GM18951 (cell line): Measurements from ENCODE around the gene ZNF385A.

Source experiments
- POLR2A ChIP-seq: IDR thresholded peaks from 4 replicates; pipeline ENCODE4 v1.6.1; 2011; ENCODE audit warnings: mild to moderate bottlenecking; ENCODE audit not compliant: insufficient read length, insufficient read depth; ENCODE audit errors: extremely low read depth
- in situ Hi-C: fragments of 300-500 bp; cut with MboI; formaldehyde crosslinking; loops from one replicate; pipeline ENCODE4 v1.12.0; 2022; ENCODE audit warnings: low sequenced_read_pairs, mixed read lengths, inconsistent platforms; ENCODE audit not compliant: unreplicated experiment

Gene ZNF385A

DNA sequence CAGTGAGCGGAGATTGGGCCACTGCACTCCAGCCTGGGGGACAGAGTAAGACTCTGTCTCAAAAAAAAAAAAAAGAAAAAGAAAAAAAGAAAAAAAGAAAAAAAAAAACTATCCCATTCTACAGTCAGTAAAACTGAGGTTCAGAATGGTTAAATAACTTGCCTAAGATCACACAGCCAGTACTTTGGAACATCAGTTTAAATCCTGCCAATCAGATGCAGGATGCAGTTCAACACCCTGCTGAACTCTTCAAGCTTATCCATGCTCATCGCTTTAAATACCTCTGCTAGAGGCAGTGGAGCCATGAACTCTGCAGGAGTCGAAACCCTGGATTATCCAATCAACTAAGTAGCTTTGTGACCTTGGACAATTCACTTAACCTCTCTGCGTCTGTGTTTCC is 3.4 kb downstream of the ZNF385A start:
- no peak for TF ChIP-seq POLR2A
- in situ Hi-C loops, result no loop called here

DNA sequence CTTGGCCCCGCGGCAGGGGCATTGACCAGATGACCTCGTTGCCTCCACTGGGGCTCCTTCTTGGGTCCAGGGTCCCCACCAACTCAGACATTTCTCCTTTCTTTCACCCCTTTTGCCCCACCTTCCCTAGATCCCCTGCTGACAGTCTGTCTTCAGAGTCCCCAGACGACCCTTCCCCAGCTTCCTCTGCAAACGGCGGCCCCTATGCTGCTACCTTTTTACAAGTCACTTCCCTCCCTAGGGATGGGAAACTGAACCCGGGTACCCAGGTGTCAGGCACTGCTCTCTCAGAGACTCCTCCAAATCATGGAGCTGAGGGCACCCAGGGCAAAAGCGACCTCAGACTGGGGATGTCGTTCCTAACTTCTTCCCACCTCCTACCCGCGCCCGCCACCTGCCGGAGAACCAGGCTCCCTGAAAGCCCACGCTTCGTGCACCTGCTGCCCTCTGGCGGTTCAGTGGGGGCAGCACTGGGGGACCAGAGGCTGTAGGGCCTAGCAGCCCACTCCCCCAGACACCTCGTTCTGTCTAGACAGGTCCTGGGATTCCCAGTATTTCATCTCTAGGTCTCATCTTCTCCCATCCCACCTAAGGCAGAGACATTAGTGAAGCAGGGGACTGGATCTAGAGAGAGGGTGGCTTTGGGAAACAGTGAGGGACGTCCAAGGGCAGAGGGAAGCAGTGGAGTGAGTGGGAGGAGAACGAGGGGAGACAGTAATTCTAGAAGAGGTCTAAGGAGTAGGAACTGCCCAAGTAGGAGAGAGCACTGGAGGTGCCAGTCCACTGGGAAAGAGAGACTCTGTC is 4.9 kb downstream of the ZNF385A start:
- TF ChIP-seq POLR2A, result no peak
- in situ Hi-C loops, result no loop called here

DNA sequence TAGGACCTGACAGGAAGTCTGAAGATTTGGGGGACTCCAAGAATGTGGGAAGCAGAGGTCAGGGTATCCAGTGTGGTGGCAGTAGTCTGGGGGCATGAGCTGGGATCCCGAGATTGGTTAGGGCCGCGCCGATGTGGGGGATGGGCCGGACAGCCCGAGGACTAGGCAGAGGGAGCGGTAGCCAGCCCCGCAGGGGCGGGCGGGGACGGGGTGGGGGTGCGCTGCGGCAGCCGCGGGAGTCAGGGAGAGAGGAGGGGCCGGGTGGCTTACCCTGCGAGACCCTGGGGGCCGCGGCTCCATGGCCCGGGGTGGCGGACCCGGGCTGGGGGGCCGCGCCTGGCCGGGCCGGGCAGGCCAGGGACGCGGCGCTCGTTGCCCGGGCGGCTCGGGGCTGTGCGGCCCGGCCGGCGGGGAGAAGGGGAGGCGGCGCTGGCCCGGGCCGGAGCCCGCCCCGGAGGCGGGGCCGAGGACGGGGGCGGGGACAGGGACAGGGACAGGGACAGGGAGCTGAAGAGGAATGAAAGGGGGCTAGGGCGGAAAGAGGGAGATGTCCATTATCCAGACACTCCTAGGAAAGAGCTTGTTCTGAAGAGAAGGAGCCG is 5.6 kb downstream of the ZNF385A start:
- in situ Hi-C loops, result no loop called here
- TF ChIP-seq POLR2A, result no peak

DNA sequence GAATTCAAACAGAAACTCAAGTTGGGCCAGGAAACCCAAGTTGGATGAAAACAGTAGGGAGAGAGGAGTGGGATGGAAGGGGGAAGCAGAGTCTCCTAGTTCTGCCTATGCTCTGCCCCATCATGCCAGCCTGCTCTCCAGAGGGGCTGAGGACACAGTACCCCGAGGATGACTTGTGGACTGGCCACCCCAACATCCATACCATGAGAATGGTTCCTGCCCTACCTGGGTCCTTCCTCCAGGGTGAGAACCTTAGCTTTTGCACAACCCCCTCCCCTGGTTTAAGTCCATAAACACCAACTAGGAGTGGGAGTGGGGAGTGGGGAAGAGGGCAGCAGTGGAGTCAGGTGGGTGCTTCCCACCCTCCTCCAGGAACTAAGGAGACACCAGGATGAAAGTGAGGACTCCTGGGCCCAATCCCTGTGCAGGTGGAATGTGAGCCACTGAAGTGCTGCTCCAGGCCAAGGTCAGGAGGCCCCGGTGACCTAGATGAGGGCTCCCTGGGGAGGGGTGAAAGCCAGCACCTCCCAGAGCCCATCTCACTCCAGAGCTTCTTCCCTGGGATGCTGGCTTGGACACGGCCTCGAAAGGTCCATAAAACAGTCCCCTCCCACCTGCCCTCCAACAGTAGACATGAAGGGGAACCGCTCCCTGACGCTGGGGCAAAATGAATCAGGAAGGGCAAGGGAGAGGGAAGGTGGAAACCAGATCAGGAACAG is 6.6 kb downstream of the ZNF385A start:
- in situ Hi-C loops, result no loop called here
- no peak for TF ChIP-seq POLR2A

DNA sequence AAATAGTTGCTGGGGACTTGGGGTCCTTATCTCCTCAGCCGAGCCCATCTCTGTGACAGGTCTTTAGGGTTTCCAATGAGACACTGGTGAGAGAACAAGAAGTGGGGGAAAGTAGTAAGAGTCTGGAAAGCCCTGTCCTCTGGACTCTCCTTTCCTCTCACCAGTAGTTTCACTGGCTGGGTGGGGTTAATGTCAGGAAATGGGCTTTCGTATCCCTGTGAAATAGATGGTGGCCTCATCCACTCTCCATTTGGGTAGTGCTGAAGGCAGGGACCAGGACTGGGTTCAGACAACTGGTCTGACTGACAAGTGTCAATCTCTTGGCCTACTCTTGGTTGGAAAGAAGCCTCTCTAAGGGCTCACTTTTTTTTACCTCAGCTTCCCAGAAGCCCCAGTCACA is 7.5 kb downstream of the ZNF385A start:
- in situ Hi-C loops, result no loop called here
- TF ChIP-seq POLR2A, result no peak

DNA sequence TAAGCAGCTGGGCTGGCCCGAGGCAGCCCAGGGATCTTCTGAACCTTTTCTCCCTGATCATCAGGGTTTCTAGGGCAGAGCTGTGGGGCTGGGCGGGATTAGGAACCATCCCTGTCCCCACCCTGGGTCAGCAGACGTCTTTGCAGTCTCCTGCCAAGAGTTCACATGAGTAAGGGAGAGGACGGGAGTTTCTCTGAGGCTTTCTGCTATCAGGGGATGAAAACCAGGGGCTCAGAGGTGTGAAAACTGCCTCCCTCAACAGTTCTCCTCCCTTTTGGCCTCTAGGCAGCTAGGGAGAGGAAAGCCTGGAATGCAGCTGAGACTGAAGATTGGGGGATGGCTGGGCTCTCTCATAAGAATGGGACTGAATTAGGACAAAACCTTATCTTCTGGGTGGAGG is 7.9 kb downstream of the ZNF385A start:
- TF ChIP-seq POLR2A, result no peak
- in situ Hi-C loops, result no loop called here

DNA sequence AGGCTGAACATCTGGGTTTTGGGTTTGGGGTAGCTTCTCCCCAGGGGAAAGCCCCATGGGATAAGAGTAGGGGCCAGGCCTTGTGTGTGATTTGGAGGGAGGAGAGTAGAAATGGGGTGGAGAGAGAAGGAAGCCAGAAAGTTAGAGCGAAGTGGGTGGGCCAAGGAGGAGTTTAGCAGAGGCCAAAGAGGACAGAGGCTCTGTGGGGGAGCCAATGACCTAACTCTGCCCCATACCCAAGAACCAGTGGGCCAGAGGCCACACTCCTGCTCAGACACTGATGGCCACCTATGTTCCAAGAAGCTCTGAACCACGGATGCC is 9.3 kb downstream of the ZNF385A start:
- in situ Hi-C loops, result no loop called here
- TF ChIP-seq POLR2A, result no peak

DNA sequence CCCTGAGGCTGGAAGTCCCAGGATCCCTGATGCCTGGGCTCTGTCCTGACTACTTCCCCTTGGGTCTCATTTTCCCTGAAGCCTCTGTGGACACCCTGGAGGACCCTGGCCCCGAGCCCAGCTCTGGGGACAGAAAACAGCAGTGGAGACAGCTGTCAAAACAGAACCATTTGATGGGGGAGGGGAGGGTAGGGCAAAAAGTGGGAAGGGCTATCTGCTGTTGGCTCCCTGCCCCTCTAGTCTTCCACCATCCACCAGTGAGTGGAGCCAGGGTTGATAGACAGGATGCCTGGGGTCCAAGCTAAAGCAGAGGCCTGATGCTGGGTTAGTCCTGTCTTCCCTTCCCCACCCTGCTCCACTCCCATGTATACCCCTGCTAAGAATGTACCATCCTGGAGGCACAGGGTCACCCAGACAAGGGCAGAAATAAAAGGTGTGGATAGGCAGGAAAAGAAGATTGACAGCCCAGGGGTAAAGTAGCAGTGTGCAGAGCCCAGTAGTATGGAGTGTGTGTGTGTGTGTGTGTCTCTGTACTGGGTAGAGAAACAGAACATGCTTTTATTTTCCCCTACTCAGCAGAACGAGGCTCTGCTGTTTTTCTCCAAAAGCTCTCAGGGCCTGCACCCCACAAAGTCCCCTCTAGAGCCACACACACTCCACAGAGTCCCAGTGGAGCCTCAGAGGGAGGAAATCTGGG is 9.8 kb downstream of the ZNF385A start:
- in situ Hi-C loops, result loop anchor here (25.0 kb wide), 1 partner anchor 362 kb away; the partner anchor contains the start of genes HOXC8 and HOXC9

DNA sequence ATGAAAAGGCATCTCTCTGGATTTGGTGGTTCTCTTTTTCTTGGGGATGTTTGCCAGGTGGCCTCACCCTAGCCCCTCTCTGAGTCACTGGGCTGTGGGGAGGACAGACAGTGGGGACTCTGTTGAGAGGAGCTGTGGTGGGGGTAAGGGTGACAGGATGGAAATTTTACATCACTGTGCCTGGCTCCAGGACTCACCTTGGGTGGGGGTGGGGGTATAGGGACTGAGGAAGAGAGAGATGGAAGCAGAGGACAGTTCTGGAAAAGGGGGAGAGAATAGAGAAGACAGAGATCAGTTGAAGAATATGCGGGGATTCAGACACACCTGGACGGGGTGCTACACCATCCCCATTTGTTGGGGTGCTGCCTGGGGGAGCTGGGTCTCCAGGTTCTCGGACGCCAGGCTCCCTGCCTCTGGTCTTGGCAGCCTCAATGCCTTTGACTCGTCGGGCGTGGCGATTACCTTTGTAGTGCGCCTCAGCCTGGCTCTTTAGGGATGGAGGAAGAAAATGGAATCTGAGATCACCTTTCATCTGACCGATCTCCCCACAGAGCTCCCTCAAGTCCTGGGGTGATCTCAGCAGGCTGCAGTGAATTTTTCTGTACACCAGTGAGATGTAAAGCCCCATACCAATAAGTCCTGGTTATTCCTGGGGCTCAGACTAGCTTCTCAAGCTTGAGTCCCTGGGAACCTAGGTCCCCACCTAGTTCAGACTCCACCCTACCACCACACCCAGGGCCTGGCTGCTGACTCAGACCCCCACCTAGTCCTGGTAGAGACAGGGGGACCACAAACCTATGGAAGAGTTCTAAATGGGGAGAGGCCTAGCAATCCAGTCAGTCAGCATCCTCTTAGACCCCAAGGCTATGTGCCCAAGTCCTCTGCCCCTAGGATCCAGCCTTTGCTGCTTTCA is 10.6 kb downstream of the ZNF385A start:
- in situ Hi-C loops, result loop anchor here (25.0 kb wide), 1 partner anchor 362 kb away; the partner anchor contains the start of genes HOXC8 and HOXC9
- no peak for TF ChIP-seq POLR2A

More for the DNA sequence above, 9.8 kb downstream of the ZNF385A start:
- TF ChIP-seq POLR2A, result no peak

DNA sequence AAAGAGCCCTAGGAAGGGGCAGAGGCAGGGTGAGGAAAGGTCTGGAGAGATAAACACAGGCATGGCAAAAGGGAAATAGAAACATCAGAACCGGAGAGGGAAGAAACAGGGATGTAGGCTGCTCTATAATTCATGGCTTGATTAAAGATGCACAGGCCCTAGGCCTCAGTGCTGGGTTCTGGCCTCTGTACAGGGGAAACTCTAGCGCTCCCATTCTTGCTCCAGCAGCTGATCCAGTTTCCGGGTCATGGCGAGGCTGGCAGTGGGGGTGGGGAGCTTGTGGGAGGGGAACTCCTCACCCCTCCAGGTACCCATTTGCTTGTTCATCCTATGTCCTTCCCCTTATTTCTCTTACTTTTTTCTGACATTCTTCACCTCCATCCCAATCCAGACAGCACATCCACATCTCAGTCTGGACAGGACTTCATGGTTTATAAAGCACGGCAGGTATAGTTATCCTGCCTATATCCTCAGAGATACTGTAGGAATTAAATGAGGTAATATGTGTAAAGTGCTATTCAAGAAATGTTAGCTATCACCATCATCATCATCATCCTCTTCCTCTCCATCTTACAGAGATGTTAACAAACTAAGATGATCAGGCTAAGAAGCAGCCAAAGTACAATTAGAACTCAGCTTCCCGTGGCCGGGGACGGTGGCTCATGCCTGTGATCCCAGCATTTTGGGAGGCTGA is 12.3 kb downstream of the ZNF385A start:
- no peak for TF ChIP-seq POLR2A
- in situ Hi-C loops, result loop anchor here (25.0 kb wide), 1 partner anchor 360 kb away; the partner anchor contains the start of genes HOXC8 and HOXC9

DNA sequence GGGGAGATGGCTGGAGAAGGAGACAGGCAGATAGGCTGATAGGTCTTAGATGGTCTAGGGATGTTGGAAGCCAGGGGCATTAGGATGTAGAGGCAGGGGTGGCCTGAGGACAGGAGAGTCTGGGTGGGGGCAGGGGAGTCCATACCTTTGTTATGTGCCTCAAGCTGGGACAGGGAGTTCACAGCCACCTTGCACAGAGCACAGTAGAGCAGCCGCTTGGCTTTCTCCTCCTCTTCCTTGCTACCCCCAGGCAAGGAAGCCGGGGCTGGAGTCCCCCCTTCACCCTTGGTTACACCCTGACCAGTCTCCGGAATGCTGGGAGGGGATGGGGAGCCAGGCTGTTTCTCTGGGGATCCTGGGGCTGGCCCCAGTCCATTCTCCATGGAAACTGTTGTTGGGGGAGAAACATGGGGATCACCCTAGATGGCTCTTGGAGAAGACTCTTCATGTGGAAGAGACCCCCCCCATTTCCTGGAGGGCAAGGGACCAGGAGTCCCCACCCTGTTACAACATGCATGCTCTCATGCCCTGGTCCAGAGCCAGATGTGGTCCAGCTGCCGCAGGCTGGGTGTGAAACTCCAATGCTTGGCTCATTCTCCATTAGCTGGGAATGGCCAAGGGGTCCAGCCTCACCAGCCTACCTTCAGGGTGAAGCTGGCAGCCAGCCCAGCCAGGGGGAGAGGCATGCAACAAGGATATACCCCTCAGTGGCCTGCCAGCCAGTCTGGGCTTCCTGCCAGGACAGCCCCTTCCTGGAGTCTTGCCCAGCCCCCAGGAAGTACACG is 13.0 kb downstream of the ZNF385A start:
- in situ Hi-C loops, result loop anchor here (25.0 kb wide), 1 partner anchor 359 kb away; the partner anchor contains the start of genes HOXC8 and HOXC9
- no peak for TF ChIP-seq POLR2A
